NCI-H82 (cell line): ENCODE results near the gene MT3.

Experiments used
- DNase-seq: peaks from one replicate; lab custom pipeline; 2025; lab: John Stamatoyannopoulos, UW

MT3 gene

DNA sequence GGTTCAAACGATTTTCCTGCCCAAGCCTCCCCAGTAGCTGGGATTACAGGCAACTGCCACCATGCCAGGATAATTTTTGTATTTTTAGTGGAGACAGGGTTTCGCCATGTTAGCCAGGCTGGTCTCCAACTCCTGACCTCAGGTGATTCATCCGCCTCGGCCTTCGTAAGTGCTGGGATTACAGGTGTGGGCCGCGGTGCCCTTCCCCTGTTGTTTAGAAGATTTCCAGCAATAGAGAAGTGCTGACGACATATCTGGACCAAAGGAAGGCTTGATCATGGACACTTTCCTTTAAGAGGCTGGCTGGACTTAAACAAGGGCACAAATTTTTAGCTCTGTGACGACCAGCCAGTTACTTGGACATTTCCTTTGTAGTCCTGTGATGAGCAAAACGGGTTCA lies 41.9 kb downstream of the MT3 start:
- DNase-seq, result no peak

DNA sequence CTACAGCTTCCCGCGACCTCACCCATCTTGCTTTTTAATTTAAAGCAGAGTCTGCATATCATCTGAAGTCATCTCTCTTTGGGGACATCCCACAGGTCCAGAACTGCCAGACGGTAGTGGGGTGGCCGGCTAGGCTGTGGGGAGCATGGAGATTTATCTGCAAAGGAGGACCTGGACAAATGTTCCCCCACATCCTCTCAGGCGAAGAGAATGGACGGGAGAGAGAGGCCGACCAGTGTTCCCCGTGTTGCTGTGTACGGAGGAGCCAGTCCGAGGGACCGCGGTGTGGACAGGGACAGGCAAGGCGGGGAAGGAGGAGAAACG lies 42.5 kb downstream of the MT3 start:
- DNase-seq, result no peak

DNA sequence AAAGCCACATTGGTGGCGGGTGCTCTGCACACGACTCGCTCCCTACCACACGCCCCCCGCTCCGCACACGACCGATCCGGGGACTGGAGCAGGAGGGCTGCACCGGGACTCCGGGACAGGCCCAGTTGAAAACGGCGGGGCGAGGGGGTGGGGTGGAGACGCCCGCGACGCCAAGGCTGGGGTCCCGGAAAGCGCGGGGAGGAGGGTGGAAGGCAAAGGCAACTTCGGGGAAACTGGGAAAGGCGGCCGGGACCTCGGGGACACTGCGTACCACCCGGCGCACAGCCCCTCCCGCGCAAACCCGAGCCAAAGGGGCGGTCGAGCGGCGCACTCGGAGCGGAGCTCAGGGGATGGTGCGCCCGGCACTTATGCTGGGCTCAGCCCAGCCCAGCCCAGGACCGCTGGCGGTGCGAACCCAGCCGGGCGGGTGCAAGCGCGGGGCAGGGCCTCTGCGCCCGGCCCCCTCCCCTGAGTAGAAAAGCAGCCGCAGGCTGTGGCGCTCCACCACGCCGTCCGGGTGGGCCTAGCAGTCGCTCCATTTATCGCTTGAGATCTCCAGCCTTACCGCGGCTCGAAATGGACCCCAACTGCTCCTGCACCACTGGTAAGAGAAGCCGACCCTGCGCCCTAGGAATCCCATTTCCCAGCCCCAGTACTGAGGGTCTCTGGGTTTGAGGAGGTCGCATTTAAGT lies 43.0 kb downstream of the MT3 start, which contains the start of gene MT1M:
Gene MT1M, plus strand, starts transcription at position 504 of the 692 bp plus-strand sequence. Its CDS starts 73 bp downstream, at position 577.
- DNase-seq, result no peak

DNA sequence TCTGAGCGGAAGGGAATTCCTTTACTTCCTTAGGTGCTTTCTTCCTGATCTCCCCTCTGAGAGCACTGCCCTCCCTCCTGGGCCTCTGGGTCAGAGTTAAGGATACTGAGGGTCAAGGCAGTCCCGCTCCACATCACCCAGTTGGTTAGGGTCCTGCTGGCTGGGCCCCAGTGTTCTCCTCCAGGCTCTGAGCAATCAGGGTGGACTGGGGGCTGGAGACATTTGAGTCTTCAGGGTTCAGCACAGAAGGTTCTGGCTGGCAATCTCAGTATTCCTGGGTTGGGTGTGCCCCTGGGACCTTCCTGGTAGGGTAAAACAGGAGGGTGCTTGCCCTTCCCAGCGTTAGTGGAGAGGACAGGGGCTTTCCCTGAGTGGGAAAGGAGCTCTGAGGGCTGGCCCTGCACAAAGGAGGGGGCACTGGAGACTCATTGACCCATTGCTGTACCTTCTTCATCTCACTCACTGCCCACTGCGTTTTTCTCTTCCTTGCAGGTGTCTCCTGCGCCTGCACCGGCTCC lies 43.6 kb downstream of the MT3 start:
- no peak for DNase-seq

DNA sequence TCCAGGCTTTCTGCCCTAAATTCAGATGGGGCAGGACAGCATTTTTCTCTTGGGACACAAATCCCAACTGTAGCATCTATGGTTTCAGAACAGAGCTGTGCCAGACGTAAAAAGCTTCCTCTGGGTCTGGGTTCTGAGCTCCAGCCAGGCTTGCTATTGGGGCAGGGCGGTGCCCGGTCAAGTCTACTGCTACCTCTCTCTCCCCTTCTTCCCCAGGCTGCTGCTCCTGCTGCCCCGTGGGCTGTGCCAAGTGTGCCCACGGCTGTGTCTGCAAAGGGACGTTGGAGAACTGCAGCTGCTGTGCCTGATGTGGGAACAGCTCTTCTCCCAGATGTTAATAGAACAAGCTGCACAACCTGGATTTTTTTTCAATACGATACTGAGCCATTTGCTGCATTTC lies 44.2 kb downstream of the MT3 start:
- no peak for DNase-seq

DNA sequence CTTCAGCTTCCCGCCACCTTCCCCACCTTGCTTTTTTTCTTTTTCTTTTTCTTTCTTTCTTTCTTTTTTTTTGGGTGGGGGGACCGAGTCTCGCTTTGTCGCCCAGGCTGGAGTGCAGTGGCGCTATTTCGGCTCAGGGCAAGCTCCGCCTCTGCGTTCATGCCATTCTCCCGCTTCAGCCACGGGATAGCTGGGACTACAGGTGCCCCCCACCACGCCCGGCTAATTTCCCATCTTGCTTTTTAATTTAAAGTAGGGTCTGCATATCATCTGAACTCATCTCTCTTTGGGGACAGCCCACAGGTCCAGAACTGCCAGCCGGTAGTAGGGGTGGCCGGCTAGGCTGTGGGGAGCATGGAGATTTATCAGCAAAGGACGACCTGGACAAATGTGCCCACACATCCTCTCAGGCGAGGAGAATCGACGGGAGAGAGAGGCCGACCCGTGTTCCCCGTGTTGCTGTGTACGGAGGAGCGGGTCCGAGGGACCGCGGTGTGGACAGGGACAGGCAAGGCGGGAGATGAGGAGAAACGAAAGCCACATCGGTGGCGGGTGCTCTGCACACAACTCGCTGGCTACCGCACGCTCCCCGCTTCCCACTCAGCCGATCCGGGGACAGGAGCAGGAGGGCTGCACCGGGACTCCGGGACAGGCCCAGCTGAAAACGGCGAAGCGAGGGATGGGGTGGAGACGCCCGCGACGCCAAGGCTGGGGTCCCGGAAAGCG lies 45.5 kb downstream of the MT3 start:
- no peak for DNase-seq

DNA sequence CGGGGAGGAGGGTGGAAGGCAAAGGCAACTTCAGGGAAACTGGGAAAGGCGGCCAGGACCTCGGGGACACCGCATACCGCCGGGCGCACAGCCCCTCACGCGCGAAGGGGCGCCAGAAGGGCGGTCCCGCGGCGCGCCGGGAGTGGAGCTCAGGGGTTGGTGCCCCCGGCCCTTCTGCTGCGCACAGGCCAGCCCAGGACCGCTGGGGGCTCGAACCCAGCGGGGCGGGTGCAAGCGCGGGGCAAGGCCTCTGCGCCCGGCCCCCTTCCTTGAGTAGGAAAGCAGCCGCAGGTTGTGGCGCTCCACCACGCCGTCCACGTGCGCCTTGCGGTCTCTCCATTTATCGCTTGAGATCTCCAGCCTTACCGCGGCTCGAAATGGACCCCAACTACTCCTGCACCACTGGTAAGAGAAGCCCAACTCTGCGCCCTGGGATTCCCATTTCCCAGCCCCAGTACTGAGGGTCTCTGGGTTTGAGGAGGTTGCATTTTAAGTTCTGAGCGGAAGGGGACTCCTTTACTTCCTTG lies 46.2 kb downstream of the MT3 start:
- DNase-seq, result no peak

DNA sequence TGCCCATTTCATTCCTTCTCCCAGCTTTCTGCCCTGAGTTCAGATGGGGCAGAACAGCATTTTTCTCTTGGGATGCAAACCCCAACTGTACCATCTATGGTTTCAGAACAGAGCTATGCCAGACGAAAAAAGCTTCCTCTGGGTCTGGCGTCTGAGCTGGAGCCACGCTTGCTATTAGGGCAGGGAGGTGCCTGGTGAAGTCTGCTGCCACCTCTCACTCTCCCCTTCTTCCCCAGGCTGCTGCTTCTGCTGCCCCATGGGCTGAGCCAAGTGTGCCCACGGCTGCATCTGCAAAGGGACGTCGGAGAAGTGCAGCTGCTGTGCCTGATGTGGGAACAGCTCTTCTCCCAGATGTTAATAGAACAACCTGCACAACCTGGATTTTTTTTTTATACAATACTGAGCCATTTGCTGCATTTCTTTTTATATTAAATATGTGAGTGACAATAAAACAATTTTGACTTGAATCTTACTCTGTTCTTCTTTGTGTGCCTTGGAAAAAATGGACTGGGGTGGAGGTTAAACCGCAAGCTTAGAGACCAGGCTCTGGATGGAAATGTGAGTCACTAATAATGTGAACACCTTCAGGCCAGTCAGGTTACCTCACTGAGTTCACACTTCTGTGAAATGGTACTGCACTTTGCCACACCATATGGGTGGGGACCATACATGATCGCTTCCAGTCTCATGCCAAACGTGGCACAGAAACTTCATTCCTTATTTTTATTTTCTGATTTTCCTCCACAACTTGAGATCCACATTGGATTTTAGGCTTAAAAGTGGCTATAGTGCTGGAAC lies 47.5 kb downstream of the MT3 start:
- no peak for DNase-seq

DNA sequence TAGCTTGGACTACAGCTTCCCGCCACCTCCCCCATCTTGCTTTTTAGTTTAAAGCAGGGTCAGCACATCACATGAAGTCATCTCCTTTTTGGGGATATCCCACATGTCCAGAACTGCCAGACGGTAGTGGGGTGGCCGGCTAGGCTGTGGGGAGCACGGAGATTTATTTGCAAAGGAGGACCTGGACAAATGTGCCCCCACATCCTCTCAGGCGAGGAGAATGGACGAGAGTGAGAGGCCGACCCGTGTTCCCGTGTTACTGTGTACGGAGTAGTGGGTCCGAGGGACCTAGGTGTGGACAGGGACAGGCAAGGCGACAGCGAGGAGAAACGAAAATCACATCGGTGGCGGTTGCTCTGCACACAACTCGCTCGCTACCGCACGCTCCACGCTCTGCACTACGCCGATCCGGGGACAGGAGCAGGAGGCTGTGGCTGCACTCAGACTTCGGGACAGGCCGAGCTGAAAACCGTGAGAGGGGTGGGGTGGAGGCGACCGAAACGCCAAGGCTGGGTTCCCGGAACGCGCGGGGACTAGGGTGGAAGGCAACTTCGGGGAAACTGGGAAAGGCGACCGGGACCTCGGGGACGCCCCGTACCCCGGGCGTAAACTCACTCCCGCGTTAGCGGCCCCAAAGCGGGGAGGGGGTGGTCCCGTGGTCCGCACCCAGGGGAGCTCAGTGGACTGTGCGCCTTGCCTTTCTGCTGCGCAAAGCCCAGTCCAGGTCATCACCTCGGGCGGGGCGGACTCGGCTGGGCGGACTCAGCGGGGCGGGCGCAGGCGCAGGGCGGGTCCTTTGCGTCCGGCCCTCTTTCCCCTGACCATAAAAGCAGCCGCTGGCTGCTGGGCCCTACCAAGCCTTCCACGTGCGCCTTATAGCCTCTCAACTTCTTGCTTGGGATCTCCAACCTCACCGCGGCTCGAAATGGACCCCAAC lies 48.8 kb downstream of the MT3 start, which contains the start of gene MT1A:
Gene MT1A, plus strand, starts transcription at position 853 of the 937 bp plus-strand sequence. Its CDS starts 73 bp downstream, at position 926.
- no peak for DNase-seq

DNA sequence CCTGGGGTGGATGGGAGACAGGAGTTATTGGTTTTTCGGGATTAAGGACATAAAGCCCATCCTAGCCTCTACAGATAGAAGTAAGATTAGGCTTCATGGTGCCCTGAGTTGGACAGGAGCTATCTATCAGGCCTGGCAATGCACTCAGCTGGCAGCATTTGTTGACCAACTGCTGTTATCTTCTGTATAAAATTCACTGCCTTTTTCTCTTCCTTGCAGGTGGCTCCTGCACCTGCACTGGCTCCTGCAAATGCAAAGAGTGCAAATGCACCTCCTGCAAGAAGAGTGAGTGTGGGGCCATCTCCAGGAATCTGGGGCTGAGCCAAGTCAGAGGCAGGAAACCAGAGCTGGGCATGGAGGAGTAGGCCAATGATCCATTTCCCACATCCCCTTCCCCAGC lies 49.7 kb downstream of the MT3 start:
- no peak for DNase-seq

DNA sequence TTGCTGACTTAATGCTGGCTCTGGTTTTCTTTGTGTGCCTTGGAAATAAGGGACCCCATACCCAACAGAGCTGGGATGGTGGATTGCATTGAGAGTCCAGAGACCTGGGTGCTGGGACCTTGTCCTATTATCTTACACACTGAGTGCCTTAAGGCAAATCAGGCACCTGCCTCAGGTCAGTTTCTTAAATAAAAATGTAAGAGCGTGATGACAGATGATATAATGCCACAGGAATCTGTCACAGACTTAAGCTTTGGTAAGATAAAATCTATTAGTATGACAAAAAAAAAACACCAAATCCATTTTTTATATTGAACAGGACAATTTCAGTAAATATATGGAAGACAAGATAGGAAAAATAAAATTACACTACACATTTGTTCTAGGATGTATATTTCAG lies 50.7 kb downstream of the MT3 start:
- no peak for DNase-seq
